Fibroblast of pulmonary artery (primary cell): ENCODE measurements around the gene NIPA2.
A peak's percentile ranks its signal among the peaks of the same experiment; 100 is the strongest.

Source experiments
- DNase-seq: peaks from one replicate; pipeline ENCODE4 v3.0.0-alpha.2; 2010; ENCODE audit warnings: low read depth
- H3K4me3 ChIP-seq: replicated peaks from 2 replicates; pipeline ENCODE4 v1.5.1; 2011; ENCODE audit warnings: low read depth, mild to moderate bottlenecking, control low read depth, low read length, moderate library complexity
- TF ChIP-seq, protein P1 (sequence below): IDR thresholded peaks from 2 replicates; pipeline ENCODE4 v1.5.1; 2011; ENCODE audit warnings: mild to moderate bottlenecking, control low read depth, low read length, inconsistent platforms; ENCODE audit errors: missing control alignments

NIPA2 gene

DNA sequence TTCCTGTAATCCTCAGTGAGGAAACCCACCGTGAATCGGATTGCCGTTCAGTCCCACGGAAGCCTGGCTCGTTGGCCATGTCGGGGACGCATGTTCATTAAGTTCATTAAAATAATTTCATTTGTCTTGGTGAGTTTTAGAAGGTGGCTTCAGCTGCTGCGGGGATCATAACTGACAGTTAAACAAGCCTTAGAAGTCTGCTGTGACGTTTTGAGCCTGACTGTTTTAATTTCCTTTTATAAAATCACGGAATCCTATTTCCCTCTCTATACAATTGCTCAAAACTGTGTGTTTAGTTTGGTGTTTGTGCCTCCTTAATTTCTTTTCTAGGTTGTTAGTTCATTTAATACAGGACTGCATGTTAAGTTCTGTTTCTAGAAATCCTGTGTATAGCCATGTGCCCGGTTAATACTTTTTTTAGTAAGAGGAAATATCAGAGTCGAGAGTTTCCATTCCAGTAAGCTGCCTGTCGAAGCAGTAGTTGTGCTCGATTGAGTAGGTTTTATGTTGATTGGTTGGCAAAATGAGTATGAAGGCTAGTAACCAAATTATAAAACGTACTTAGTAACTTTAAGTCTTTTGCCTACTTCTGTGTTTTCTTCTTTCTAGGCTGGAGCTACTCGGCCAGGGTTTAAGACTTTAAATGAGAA lies 705 bp downstream of the NIPA2 start:
- H3K4me3 ChIP-seq: peak overlapping the region; percentile 91
- DNase-seq: peak; percentile 20
- TF ChIP-seq, protein P1, sequence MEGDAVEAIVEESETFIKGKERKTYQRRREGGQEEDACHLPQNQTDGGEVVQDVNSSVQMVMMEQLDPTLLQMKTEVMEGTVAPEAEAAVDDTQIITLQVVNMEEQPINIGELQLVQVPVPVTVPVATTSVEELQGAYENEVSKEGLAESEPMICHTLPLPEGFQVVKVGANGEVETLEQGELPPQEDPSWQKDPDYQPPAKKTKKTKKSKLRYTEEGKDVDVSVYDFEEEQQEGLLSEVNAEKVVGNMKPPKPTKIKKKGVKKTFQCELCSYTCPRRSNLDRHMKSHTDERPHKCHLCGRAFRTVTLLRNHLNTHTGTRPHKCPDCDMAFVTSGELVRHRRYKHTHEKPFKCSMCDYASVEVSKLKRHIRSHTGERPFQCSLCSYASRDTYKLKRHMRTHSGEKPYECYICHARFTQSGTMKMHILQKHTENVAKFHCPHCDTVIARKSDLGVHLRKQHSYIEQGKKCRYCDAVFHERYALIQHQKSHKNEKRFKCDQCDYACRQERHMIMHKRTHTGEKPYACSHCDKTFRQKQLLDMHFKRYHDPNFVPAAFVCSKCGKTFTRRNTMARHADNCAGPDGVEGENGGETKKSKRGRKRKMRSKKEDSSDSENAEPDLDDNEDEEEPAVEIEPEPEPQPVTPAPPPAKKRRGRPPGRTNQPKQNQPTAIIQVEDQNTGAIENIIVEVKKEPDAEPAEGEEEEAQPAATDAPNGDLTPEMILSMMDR: no peak

DNA sequence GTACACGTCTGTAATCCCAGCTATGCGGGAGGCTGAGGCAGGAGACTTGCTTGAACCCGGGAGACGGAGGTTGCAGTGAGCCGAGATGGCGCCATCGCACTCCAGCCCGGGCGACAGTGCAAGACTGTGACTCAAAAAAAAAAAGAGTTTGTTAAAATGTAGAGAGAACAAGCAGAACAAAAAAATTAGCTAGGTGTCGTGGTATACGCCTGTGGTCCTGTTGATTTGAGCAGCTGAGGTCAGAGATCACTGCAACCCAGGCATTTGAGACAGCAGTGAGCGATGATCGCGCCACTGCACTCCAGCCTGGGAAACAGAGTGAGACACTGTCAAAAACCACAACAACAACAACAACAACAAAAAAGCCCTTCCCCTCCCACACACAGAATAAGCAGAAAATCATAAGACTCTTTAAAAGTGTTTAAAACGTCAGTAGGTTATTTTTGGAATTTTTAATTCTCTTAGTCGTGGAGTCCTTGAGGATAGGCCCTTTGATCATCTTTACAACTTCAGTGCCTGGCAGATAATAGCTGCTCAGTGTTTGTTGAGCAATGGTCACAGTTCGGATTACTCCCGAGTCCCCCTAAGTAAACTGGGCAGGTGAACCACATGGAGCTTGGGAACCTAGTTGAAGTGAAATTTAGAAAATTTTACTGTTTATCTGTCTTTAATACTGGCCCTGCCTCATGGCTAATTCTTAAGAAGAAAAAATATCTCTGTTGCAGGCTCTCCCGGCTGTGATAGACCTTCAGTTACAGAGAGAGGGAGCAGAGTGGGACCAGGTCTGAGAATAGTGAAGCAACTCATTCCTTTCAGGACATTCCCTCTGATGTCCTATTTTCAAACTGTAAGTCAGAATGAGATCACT lies 6.2 kb downstream of the NIPA2 start:
- no peak overlapping the region for H3K4me3 ChIP-seq
- TF ChIP-seq, protein P1: no peak
- DNase-seq: no peak

DNA sequence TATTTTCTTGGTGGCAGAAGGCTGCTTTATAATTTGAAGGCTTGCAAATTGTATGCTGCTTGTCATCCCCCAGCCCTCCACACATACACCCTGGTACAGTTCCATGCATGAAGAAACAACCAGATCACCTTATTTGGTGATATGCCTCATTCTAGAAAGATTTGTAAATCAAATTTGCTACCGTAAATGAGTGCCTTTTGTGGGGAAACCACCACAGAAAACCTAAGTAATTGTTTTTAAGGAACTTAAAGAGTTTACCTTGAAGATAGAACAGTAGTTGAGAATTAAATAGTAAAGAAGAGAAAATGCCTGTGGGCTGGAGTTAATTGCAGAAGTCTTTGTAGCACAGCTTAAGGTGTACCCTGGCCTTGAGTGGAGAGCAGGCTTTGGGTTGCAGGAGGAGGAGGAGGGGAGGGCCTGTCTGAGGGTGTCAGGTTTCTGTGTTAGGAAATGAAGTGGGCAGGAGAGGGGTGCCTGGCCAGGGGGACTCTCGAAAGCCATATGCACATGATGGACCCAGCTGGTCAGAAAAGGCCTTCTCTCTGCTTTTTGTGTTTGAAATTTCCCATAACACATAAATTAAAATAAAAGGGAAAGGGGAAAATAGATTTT lies 6.9 kb downstream of the NIPA2 start:
- no peak for DNase-seq
- TF ChIP-seq, protein P1: no peak
- H3K4me3 ChIP-seq: no peak overlapping the region

DNA sequence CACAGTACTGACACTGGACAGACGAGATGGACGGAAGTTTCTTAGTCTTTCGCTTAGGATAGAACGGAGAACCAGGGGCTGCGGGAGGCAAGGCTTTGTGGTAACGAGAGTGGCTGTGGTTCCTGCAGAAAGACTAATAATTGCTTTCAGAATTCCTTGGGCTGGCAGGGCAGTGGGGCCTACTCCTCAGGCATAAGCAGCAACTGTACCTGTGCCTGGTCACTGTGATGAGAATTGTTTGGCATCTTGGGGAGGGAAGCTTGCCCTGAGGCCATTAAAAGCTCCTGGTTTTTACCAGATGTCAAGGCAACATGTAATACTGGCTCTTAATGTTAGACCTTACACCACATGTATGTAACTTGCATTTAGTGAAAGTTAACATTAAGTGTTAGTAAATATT lies 7.6 kb downstream of the NIPA2 start:
- no peak for DNase-seq
- no peak overlapping the region for H3K4me3 ChIP-seq
- TF ChIP-seq, protein P1: no peak

DNA sequence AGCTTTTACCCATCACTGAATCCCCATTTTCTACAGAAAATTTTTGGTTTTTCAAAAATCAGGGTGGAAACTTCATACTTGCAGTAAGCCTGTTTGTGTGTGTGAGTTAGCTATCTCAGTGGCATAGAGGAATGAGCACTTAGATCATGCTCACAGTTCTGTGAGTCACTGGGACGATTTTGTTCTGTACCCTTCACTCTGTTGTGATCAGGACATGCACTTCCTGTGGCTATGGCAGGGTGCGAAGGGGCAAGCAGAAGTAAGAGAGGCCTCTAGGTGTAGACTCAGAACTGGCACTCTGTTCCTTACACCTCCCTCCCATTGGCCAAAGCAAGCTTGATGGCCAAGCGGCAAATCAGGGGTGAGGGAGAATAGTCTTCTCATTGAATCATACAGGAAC lies 11.6 kb downstream of the NIPA2 start:
- peak; percentile 37 for DNase-seq
- H3K4me3 ChIP-seq: no peak overlapping the region
- TF ChIP-seq, protein P1: no peak

DNA sequence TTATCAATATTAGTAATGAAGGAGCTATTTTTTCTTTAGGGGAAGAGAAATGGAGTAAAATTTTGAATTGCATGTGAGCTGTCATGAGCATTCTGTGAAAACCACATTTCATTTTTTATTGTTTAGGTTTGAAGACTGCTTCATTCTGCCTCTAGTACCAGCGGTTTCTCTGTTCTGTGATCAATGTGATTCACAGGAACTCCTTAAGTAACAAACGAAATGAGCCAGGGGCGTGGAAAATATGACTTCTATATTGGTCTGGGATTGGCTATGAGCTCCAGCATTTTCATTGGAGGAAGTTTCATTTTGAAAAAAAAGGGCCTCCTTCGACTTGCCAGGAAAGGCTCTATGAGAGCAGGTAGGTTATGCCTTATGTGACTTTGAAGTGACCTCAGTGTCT lies 13.0 kb downstream of the NIPA2 start:
- TF ChIP-seq, protein P1: no peak
- H3K4me3 ChIP-seq: no peak overlapping the region
- no peak for DNase-seq
